Activated T-cell treated with anti-CD3 and anti-CD28 coated beads, Interleukin-2, amount 50 U/mL, for 48 hours (primary cell): ENCODE data around the gene FBXO47.

Source experiments
- DNase-seq, 2 experiments: peaks; one replicate each; pipeline ENCODE4 v3.0.0-alpha.2; 2020

The FBXO47 gene

GRCh38 chr17:38920374-38921291 is 46.6 kb downstream of the FBXO47 start:
- peak in 1 of 2 experiments; percentile 17 for DNase-seq

- DNase-seq, result peak in 1 of 2 experiments; percentile 16
These were observed 47.7 kb downstream of the FBXO47 start for GRCh38 chr17:38919316-38920078.

DNA sequence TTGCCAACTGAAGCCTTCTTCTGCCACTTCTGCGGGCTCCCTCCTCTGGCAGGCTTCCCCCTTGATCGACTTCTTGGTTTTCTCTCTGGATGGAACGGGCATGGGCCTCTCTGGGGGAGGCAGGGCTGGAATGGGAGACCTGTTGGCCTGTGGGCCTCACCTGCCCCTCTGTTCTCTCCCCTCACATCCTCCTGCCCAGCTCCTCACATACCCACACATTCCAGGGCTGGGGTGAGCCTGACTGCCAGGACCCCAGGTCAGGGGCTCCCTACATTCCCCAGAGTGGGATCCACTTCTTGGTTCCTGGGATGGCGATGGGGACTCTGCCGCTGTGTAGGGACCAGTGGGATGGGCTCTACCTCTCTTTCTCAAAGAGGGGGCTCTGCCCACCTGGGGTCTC is 48.3 kb downstream of the FBXO47 start:
- DNase-seq, result no peak

DNA sequence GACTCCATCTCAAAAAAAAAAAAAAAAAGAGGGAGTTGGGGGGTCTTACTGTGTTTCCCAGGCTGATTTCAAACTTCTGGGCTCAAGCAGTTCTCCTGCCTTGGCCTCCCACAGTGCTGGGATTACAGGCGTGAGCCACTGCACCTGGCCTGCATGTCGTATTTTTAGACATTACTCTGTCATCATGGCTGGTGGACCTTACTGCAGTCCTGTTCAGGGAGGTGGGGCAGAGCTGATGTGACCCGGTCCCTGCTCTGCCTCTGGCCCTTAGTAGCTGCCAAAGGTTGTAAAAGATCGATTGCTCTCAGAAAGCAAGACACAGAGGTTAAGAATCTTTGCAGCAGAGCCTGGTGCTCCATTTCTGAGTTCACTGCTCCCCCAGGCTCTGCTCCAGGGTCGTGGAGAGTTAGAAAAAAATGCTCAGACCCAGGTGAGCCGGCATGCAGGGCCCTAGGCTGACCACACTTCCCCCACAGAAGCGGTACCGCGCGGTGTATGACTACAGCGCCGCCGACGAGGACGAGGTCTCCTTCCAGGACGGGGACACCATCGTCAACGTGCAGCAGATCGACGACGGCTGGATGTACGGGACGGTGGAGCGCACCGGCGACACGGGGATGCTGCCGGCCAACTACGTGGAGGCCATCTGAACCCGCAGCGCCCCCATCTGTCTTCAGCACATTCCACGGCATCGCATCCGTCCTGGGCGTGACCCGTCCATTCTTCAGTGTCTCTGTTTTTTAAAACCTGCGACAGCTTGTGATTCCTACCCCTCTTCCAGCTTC is 48.9 kb downstream of the FBXO47 start:
- peak in 1 of 2 experiments; percentile 17 for DNase-seq

DNA sequence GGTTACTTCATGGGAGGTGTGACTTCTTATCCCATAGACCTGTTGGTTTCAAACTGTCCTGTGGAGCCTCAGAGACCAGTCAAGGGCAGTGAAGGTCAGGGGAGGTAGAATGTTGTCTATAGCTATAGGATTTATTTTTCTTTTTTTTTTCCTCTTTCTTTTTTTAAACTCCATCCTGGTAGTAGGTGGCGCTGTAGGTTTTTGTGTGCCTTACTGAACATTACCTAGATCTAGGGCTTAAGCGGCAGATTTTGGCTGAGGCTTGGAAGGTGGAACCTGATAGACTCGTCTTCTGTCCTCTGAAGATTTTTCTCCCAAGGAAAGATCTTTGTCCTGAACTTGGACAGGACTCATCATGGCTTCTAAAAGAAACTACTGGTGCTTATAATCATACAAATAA is 49.9 kb downstream of the FBXO47 start:
- DNase-seq, result no peak

- peak; percentile 9 to 14 for DNase-seq
These were observed 50.4 kb downstream of the FBXO47 start for GRCh38 chr17:38916771-38917170.

GRCh38 chr17:38915639-38915995 is 51.6 kb downstream of the FBXO47 start:
- no peak for DNase-seq

GRCh38 chr17:38914741-38915638 is 52.2 kb downstream of the FBXO47 start:
- DNase-seq, result peak; percentile 13 to 17

GRCh38 chr17:38912221-38912813 is 54.9 kb downstream of the FBXO47 start:
- peak; percentile 6 to 12 for DNase-seq

DNA sequence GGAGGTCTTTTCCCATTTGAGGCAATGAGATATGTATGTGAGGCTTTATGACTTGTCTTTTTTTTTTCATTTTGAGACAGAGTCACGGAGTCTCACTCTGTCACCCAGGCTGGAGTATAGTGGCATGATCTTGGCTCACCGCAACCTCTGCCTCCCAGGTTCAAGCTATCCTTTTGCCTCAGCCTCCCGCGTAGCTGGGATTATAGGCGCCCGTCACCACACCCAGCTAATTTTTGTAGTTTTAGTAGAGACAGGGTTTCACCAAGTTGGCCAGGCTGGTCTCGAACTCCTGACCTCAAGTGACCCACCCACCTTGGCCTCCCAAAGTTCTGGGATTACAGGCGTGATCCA is 55.5 kb downstream of the FBXO47 start:
- DNase-seq, result peak in 1 of 2 experiments; percentile 14

- peak in 1 of 2 experiments; percentile 14 for DNase-seq
These were observed 56.0 kb downstream of the FBXO47 start for GRCh38 chr17:38911081-38911730.

GRCh38 chr17:38910325-38910724 is 56.9 kb downstream of the FBXO47 start:
- DNase-seq, result no peak

DNA sequence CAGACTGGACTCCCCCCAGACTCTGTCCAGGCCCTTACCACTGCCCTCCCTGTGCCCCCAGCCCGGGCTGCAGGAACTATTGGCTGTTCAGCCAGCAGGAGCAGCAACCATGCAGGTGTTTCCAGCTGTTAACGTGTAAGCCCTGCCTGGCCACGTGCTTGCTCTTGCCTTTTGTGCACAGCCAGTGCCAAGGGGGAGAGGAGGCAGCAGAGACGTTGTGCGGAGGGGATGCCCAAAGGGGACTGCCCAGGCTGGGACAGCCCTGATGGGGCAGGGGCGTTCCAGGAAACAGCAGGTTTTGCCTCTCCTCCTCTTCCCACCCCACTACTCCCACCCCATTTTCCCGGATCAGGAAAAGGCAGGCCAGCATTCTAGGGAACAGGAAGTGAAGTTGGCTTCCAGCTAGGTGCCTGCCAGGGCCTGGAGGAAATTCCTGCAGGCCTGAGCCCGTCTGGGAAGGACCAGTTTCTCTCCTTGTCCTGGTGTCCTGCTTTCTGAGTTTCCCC is 58.5 kb downstream of the FBXO47 start:
- no peak for DNase-seq

- DNase-seq, result no peak
These were observed 59.1 kb downstream of the FBXO47 start for GRCh38 chr17:38907930-38908675.

DNA sequence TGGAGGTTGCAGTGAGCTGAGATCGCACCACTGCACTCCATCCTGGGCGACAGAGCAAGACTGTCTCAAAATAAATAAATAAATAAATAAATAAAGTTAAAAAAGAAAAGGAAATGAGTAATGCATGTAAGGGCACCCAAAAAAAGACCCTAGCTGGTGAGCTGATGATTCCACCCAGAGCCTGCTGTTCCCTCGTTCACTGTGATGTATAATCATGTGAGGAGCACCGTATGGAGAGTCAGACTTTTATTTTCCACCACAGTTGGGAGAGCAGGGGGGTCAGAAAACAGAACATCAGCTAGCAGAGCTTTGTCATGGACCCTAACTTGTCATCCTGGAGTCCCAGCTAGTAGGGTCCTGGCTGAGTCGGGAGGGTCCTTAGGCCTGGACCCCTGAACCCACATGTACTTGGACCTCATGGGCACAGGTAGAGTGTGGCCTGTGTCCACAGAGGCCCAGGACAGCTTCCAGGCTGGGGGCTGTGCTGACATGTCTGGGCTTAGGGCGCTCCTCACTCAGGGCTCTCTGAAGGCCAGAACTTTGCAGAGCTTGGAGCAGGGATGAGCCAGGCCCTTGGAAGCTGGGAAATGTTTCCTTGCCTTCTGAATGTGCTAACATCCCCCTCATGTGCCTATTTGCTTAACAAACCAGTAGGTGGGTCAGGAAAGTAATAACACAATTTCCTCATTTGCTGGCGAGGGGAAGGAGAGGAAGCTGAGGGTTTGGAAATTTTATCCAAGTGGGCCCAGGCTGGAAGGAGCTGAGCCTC is 60.6 kb downstream of the FBXO47 start:
- no peak for DNase-seq

DNA sequence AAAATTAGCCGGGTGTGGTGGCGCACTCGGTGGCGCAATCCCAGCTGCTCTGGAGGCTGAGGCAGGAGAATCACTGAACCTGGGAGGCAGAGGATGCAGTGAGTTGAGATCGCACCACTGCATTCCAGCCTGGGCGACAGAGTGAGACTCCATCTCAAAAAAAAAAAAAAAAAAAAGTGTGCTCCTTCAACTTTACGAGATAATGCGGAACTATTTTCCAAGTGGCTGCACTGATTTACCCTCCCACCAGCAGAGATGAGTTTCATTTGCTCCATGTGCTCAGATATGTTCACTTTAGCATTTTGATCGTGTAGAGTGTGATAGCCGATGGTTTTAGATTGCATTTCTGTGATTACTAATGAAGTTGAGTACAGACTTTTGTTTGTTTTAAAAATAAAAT is 61.8 kb downstream of the FBXO47 start:
- no peak for DNase-seq

- no peak for DNase-seq
These were observed 62.3 kb downstream of the FBXO47 start for GRCh38 chr17:38904892-38905291.

- DNase-seq, result no peak
These were observed 63.8 kb downstream of the FBXO47 start for GRCh38 chr17:38903404-38903803.

DNA sequence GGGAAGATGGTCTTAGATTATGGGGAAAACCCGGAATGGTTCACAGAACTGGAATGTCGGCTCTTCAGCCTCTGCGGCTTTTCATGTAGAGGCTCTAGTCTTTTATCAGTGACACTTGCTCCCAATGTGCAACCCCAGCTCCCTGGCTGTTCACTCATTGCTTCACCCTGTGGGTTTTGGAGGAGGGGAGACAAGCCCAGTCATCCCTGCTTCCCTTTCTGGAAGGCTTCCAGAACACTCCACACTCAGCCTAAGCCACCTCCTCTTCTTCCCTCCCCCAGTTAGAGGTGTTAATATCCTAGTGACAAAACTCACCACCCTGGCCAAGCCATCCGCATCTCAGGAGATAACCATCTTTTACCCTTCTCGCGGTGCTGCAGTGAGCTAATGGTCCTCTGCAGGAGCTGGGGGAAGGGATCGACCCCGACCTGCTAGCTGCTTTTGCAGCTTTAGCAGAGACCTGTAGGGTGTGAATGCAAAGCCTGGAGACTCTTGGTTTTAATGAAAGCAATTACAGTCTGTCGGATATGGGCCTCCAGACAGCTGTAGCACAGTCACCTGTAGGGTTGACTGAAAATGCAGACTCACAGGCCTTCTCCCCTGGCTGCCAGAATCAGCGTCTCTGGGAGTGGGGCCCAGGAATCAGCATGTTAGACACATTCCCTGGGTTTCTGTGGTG is 66.1 kb downstream of the FBXO47 start:
- DNase-seq, result no peak
